ENCODE measurements around the gene REXO5.

- TF ChIP-seq, protein P1, sequence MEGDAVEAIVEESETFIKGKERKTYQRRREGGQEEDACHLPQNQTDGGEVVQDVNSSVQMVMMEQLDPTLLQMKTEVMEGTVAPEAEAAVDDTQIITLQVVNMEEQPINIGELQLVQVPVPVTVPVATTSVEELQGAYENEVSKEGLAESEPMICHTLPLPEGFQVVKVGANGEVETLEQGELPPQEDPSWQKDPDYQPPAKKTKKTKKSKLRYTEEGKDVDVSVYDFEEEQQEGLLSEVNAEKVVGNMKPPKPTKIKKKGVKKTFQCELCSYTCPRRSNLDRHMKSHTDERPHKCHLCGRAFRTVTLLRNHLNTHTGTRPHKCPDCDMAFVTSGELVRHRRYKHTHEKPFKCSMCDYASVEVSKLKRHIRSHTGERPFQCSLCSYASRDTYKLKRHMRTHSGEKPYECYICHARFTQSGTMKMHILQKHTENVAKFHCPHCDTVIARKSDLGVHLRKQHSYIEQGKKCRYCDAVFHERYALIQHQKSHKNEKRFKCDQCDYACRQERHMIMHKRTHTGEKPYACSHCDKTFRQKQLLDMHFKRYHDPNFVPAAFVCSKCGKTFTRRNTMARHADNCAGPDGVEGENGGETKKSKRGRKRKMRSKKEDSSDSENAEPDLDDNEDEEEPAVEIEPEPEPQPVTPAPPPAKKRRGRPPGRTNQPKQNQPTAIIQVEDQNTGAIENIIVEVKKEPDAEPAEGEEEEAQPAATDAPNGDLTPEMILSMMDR (conservative IDR thresholded peaks at IDR 0.05; ENCODE audit: low read depth, low read length) = no peak
- no peak for TF ChIP-seq EZH2 (IDR thresholded peaks at IDR 0.05; ENCODE audit: borderline replicate concordance, low read depth, low read length, poor library complexity, severe bottlenecking)
Measured at GRCh38 chr16:20868890-20869289, 62.6 kb downstream of the REXO5 start.
